Nephron (organoid): Measurements from ENCODE around the gene ADGRB3.
"Not testable (repeated sequence)": the region's sequence is repeated elsewhere in the genome, so short reads cannot be mapped to it uniquely, and the experiment has no call there.

Experiments
- H3K27ac Mint-ChIP-seq, 3 experiments: 2 replicates each; pipeline ENCODE4 v1.8.0; 2020; ENCODE audit warnings: mixed read lengths in 3 of 3, mild to moderate bottlenecking in 2 of 3, moderate library complexity in 1 of 3
- H3K27me3 Mint-ChIP-seq: 2 replicates; pipeline ENCODE4 v1.8.0; 2021; ENCODE audit warnings: low read depth, mild to moderate bottlenecking, moderate library complexity, mixed read lengths
- H3K36me3 Mint-ChIP-seq: 2 replicates; pipeline ENCODE4 v1.8.0; 2020; ENCODE audit warnings: low read depth, mixed read lengths
- H3K4me1 Mint-ChIP-seq: 2 replicates; pipeline ENCODE4 v1.8.0; 2020; ENCODE audit warnings: mixed read lengths
- H3K4me3 Mint-ChIP-seq, 3 experiments: 2 replicates each; pipeline ENCODE4 v1.8.0; 2020; ENCODE audit warnings: mild to moderate bottlenecking in 3 of 3, mixed read lengths in 3 of 3, moderate library complexity in 2 of 3
- H3K9me3 Mint-ChIP-seq: 2 replicates; pipeline ENCODE4 v1.8.0; 2020; ENCODE audit warnings: mixed read lengths
- CTCF ChIP-seq, 3 experiments: fragments of 200-600 bp; sonication (generic); IDR thresholded peaks; one replicate each; pipeline ENCODE4 v1.5.0; 2021; ENCODE audit warnings: antibody characterized with exemption in 3 of 3; ENCODE audit not compliant: unreplicated experiment in 3 of 3

The ADGRB3 gene

GRCh38 chr6:69106511-69106910 lies 471.4 kb downstream of the ADGRB3 start:
- no peak overlapping the region for H3K4me3 Mint-ChIP-seq
- no peaks in the 10 kb centered on the region for H3K27me3 Mint-ChIP-seq
- no peak overlapping the region for H3K27ac Mint-ChIP-seq
- no peak for TF ChIP-seq CTCF (IDR thresholded peaks at IDR 0.05; ENCODE audit: unreplicated experiment in 3 of 3)
- H3K9me3 Mint-ChIP-seq = no peaks in the 10 kb centered on the region
- H3K36me3 Mint-ChIP-seq = no peaks in the 10 kb centered on the region
- no peaks in the 10 kb centered on the region for H3K4me1 Mint-ChIP-seq

DNA sequence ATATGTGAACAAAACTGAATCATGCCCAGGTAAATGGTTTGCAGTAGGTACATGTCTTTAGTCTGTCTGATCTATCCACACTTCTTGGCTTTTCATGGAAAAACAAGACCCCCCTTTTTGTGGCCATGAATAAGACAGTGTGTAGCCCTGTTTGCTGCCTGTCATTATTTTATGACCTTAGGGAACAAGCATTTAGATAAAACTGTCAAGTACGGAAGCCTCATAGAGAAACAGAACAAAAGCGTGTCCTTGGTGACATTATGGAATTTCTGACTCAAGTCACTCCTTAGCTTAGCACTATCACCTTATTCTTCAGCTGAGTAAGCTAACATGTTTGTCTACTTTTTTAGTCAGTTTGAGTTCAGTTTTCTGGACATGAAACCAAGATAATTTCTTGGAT lies 476.2 kb downstream of the ADGRB3 start:
- Mint-ChIP-seq H3K4me3 (no peak overlapping the region), H3K27me3 (no peaks in the 10 kb centered on the region), H3K9me3 (no peaks in the 10 kb centered on the region), H3K4me1 (no peaks in the 10 kb centered on the region), H3K27ac (no peak overlapping the region), H3K36me3 (no peaks in the 10 kb centered on the region)
- TF ChIP-seq CTCF (IDR thresholded peaks at IDR 0.05; ENCODE audit: unreplicated experiment in 3 of 3) = no peak

DNA sequence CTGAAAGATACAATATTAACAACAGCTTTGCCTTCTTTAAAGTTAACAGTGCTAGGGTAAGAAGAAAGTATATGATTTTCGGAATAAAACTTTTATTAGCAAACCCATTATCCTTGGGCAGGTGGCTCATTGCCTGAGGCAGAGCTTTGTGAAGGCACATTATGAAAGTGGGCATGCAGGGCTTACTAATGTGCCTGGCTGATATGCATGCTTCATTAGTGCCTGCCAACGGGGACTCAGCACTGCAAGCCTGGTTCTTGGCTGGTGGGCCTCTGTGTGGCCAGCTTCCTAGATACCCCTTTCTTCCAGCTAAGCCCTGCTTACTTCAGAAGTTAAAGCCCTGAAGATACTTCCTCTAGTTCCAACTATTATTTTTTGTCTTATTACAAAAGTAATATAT lies 481.6 kb downstream of the ADGRB3 start:
- H3K4me1 Mint-ChIP-seq = no peaks in the 10 kb centered on the region
- H3K27me3 Mint-ChIP-seq = no peaks in the 10 kb centered on the region
- no peak for TF ChIP-seq CTCF (IDR thresholded peaks at IDR 0.05; ENCODE audit: unreplicated experiment in 3 of 3)
- no peak overlapping the region for H3K4me3 Mint-ChIP-seq
- peaks cover 3% of the 10 kb centered on the region for H3K36me3 Mint-ChIP-seq
- peaks cover 2% of the 10 kb centered on the region for H3K9me3 Mint-ChIP-seq
- H3K27ac Mint-ChIP-seq = no peak overlapping the region

- not testable (repeated sequence) for H3K4me3 Mint-ChIP-seq, H3K36me3 Mint-ChIP-seq, H3K4me1 Mint-ChIP-seq, H3K9me3 Mint-ChIP-seq, H3K27me3 Mint-ChIP-seq, H3K27ac Mint-ChIP-seq
These were observed 486.7 kb downstream of the ADGRB3 start for GRCh38 chr6:69121461-69122406.

GRCh38 chr6:69122407-69122773 lies 487.3 kb downstream of the ADGRB3 start:
- no peak overlapping the region for H3K27ac Mint-ChIP-seq
- peaks cover 3% of the 10 kb centered on the region for H3K36me3 Mint-ChIP-seq
- TF ChIP-seq CTCF (IDR thresholded peaks at IDR 0.05; ENCODE audit: unreplicated experiment in 3 of 3) = no peak
- no peaks in the 10 kb centered on the region for H3K4me1 Mint-ChIP-seq
- H3K27me3 Mint-ChIP-seq = no peaks in the 10 kb centered on the region
- peaks cover 2% of the 10 kb centered on the region for H3K9me3 Mint-ChIP-seq
- H3K4me3 Mint-ChIP-seq = no peak overlapping the region

DNA sequence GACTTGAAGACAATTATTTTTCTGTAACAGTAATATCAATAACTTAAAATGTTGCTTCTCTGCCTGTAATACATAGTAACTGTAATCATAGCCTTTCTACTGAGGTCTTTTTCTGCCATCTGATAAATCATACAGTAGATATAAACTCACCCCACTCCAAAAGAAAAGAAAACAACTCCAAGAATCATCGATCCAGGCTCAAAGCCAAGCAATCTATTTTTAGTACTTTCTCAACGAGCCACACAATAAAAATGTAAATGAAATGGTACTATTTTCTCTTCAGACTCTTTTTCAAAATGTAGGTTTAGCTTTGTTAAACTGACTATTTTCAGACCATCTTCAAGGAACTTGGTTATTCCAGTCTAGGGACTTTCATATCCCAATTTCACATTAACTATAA lies 493.3 kb downstream of the ADGRB3 start:
- no peaks in the 10 kb centered on the region for H3K27me3 Mint-ChIP-seq
- no peak overlapping the region for H3K4me3 Mint-ChIP-seq
- no peaks in the 10 kb centered on the region for H3K4me1 Mint-ChIP-seq
- no peak for TF ChIP-seq CTCF (IDR thresholded peaks at IDR 0.05; ENCODE audit: unreplicated experiment in 3 of 3)
- H3K27ac Mint-ChIP-seq = no peak overlapping the region
- H3K9me3 Mint-ChIP-seq = no peaks in the 10 kb centered on the region
- no peaks in the 10 kb centered on the region for H3K36me3 Mint-ChIP-seq
